GM12878 (cell line): Measurements from ENCODE around the gene MYH2. TPM values are rescaled to one million over a fixed set of nuclear protein-coding genes. Genes with fewer than 3 reads are reported as not detected.

Experiments
- ATAC-seq: fragments of 200-7000 bp; cut with Tn5 transposase; 3 replicates; pipeline ENCODE4 v1.9.1; 2020; ENCODE audit warnings: mild to moderate bottlenecking, moderate library complexity
- BruUV-seq: library from RNA; stranded (reverse); fragments of 400-500 nt; replicated peaks from 2 replicates; lab custom pipeline; 2021; lab: Mats Ljungman, UMichigan
- CTCF ChIA-PET: fragments of 300-600 bp; sonication (Branson Sonifier 250); formaldehyde crosslinking; extraction: SDS; loops from one replicate; lab custom pipeline; 2021; ENCODE audit warnings: inconsistent platforms; lab: Yijun Ruan, JAX
- POLR2A ChIA-PET: fragments of 350-600 bp; formaldehyde crosslinking; extraction: SDS; loops from one replicate; lab custom pipeline; 2021; ENCODE audit warnings: inconsistent platforms; lab: Charles Lee
- RAD21 ChIA-PET: fragments of 300-600 bp; sonication (Branson Sonifier 250); formaldehyde crosslinking; loops from one replicate; lab custom pipeline; 2023; ENCODE audit warnings: antibody characterized with exemption; ENCODE audit not compliant: unreplicated experiment; lab: Charles Lee
- SMC1A ChIA-PET: fragments of 300-600 bp; sonication (Branson Sonifier 250); formaldehyde crosslinking; loops from one replicate; lab custom pipeline; 2023; ENCODE audit not compliant: unreplicated experiment, uncharacterized antibody; lab: Charles Lee
- DNase-seq: peaks from one replicate; pipeline ENCODE4 v3.0.0-alpha.2; 2011; ENCODE audit warnings: low read depth, low spot score
- FAIRE-seq: peaks from 3 replicates; lab custom pipeline; 2011; peaks lifted over from hg19 to GRCh38; lab: Jason Lieb, UNC
- H2AFZ ChIP-seq: 2 replicates; pipeline ENCODE4 v1.6.0; 2011; ENCODE audit warnings: low read depth, low read length, control low read depth; ENCODE audit not compliant: control insufficient read depth
- H3K27ac ChIP-seq: 2 replicates; pipeline ENCODE4 v1.5.1; 2011; ENCODE audit warnings: control low read depth; ENCODE audit not compliant: control insufficient read depth, insufficient read depth
- H3K27me3 ChIP-seq, 2 experiments: replicated peaks in 1 of 2; 2 replicates each; pipeline versions ENCODE4 v1.6.0 to v1.6.1; 2011; ENCODE audit warnings: low read length in 1 of 2; ENCODE audit not compliant: control insufficient read depth in 2 of 2, insufficient read depth in 2 of 2
- H3K36me3 ChIP-seq, 2 experiments: 2 replicates each; pipeline ENCODE4 v1.5.1; 2011; ENCODE audit warnings: low read length in 1 of 2; ENCODE audit not compliant: control insufficient read depth in 2 of 2, insufficient read depth in 2 of 2
- H3K4me1 ChIP-seq: 2 replicates; pipeline ENCODE4 v1.6.1; 2011; ENCODE audit warnings: mild to moderate bottlenecking, low read length, moderate library complexity, mixed read lengths; ENCODE audit not compliant: control insufficient read depth, insufficient read depth
- H3K4me2 ChIP-seq: 2 replicates; pipeline ENCODE4 v1.6.0; 2011; ENCODE audit warnings: control low read depth; ENCODE audit not compliant: control insufficient read depth, insufficient read depth
- H3K4me3 ChIP-seq: fragments of 200-600 bp; sonication (generic); 2 replicates; pipeline ENCODE4 v1.5.1; 2016
- H3K79me2 ChIP-seq: 2 replicates; pipeline ENCODE4 v1.6.0; 2011; ENCODE audit warnings: low read length; ENCODE audit not compliant: control insufficient read depth, insufficient read depth
- H3K9ac ChIP-seq: 2 replicates; pipeline ENCODE4 v1.8.0; 2011; ENCODE audit warnings: low read length, control low read depth, mixed read lengths; ENCODE audit not compliant: control insufficient read depth, insufficient read depth
- H3K9me3 ChIP-seq: replicated peaks from 3 replicates; pipeline ENCODE4 v1.5.1; 2011; ENCODE audit warnings: mild to moderate bottlenecking, low read length; ENCODE audit not compliant: control insufficient read depth, insufficient read depth
- H4K20me1 ChIP-seq: 2 replicates; pipeline ENCODE4 v1.6.0; 2011; ENCODE audit not compliant: control insufficient read depth, insufficient read depth
- BRCA1 ChIP-seq: IDR thresholded peaks from 2 replicates; pipeline ENCODE4 v1.6.1; 2011; ENCODE audit warnings: low read depth, low read length, improper control_type of control experiment
- E4F1 ChIP-seq: fragments of 450-650 bp; IDR thresholded peaks from 2 replicates; pipeline ENCODE4 v1.6.1; 2018; ENCODE audit warnings: borderline replicate concordance, mild to moderate bottlenecking; ENCODE audit not compliant: partially characterized antibody
- IRF4 ChIP-seq: IDR thresholded peaks from 2 replicates; pipeline ENCODE4 v1.6.1; 2011; ENCODE audit warnings: low read depth, low read length
- LARP7 ChIP-seq: fragments of 450-650 bp; IDR thresholded peaks from 2 replicates; pipeline ENCODE4 v1.6.1; 2017; ENCODE audit warnings: mild to moderate bottlenecking
- MTA2 ChIP-seq: fragments of 450-650 bp; IDR thresholded peaks from 2 replicates; pipeline ENCODE4 v1.6.1; 2016; ENCODE audit warnings: low read depth, mild to moderate bottlenecking, moderate library complexity
- NR2C1 ChIP-seq: fragments of 450-650 bp; IDR thresholded peaks from 2 replicates; pipeline ENCODE4 v1.6.1; 2017; ENCODE audit warnings: antibody characterized with exemption, mild to moderate bottlenecking, moderate library complexity
- WGBS: methylation state at CpG from one replicate; pipeline ENCODE4 v1.1.6; 2016; ENCODE audit warnings: low lambda C conversion rate; ENCODE audit not compliant: insufficient replicate concordance, insufficient coverage; ENCODE audit errors: missing lambda C conversion rate; 5-methylcytosine and 5-hydroxymethylcytosine counted together
- in situ Hi-C: fragments of 300-500 bp; cut with MboI; formaldehyde crosslinking; loops from 9 replicates; pipeline ENCODE4 v1.14.3; 2018; ENCODE audit warnings: mixed read lengths
- intact Hi-C: fragments of 100-400 bp; cut with micrococcal nuclease; formaldehyde crosslinking; loops from one replicate; pipeline ENCODE4 v1.14.2; 2022; ENCODE audit not compliant: unreplicated experiment
- polyA plus RNA-seq, 11 experiments: library from polyadenylated mRNA; depleted of rRNA in 4 of 11; unstranded in 6 of 11; stranded (reverse) in 5 of 11; fragments of >200 nt; fragmentation: Nextera tagmentation in 4 of 11; fragmentation: Illumina TruSeq in 1 of 11; extraction: Ambion mirVana in 4 of 11; extraction: Trizol in 1 of 11; gene quantifications; 1 replicate in 1 of 11; 2 replicates in 10 of 11; pipeline versions ENCODE4 v1.2.1 to v1.2.3, GENCODE V29; 2011 to 2016; ENCODE audit warnings: inconsistent platforms in 2 of 11, missing spikeins in 2 of 11, low read depth in 1 of 11
- total RNA-seq, 4 experiments: library from RNA; depleted of rRNA in 3 of 4; stranded (reverse); fragments of >200 nt in 3 of 4; fragmentation: Illumina TruSeq in 1 of 4; extraction: Trizol in 1 of 4; gene quantifications; 2 replicates each; pipeline versions ENCODE4 v1.2.1 to v1.2.3, GENCODE V29; 2013 to 2021

The MYH2 gene
- total and polyA plus RNA-seq, 10 of the 15 experiments (the other 5 are each of a cell fraction or from before 2014, with no cell fraction given), result not detected

GRCh38 chr17:10574324-10574723 lies 24.9 kb upstream of the MYH2 start:
- FAIRE-seq (no peak), DNase-seq (no peak), ATAC-seq (no peak)
- H3K27me3 ChIP-seq, result no peaks in the 10 kb centered on the region
- ChIA-PET SMC1A (no interaction called here), RAD21 (no interaction called here), CTCF (no interaction called here), POLR2A (no interaction called here)
- no peak overlapping the region for H3K4me2 ChIP-seq
- no peaks in the 10 kb centered on the region for H3K36me3 ChIP-seq
- H3K9me3 ChIP-seq, result no peaks in the 10 kb centered on the region
- H3K27ac ChIP-seq, result no peak overlapping the region
- no peaks in the 10 kb centered on the region for H3K4me1 ChIP-seq
- no peak overlapping the region for H2AFZ ChIP-seq
- whole genome bisulfite sequencing, result 28% methylated on average over 5 of the region's 5 CpGs
- in situ Hi-C loops (no loop called here), intact Hi-C loops (no loop called here)
- no peak overlapping the region for H3K4me3 ChIP-seq
- H3K9ac ChIP-seq, result no peak overlapping the region
- BruUV-seq, result no TSS peak
- no peaks in the 10 kb centered on the region for H3K79me2 ChIP-seq
- TF ChIP-seq BRCA1 (no peak), IRF4 (no peak), NR2C1 (no peak), MTA2 (no peak), LARP7 (no peak), E4F1 (no peak)
- H4K20me1 ChIP-seq, result no peaks in the 10 kb centered on the region
